H9 (cell line): ENCODE results near the gene ZFTA. TPM values are rescaled to one million over a fixed set of nuclear protein-coding genes. Genes with fewer than 3 reads are reported as not detected.

Experiments
- DNase-seq: peaks from one replicate; pipeline ENCODE4 v3.0.0-alpha.2; 2017
- H2AFZ ChIP-seq: one replicate; pipeline ENCODE4 v1.6.1; 2013; ENCODE audit warnings: mild to moderate bottlenecking, low read length, control low read depth, moderate library complexity
- H2AK5ac ChIP-seq: 2 replicates; pipeline ENCODE4 v1.6.1; 2013; ENCODE audit warnings: low read length, control low read depth, mixed read lengths; ENCODE audit not compliant: insufficient read length
- H2BK120ac ChIP-seq: one replicate; pipeline ENCODE4 v1.6.1; 2013; ENCODE audit warnings: low read depth, mild to moderate bottlenecking, low read length, control low read depth, inconsistent platforms; ENCODE audit not compliant: poor library complexity, severe bottlenecking
- H2BK12ac ChIP-seq: 2 replicates; pipeline ENCODE4 v1.6.1; 2013; ENCODE audit warnings: low read length, control low read depth, mixed read lengths, low read depth; ENCODE audit not compliant: insufficient read length
- H2BK15ac ChIP-seq: 2 replicates; pipeline ENCODE4 v1.6.1; 2013; ENCODE audit warnings: low read depth, low read length, control low read depth
- H2BK20ac ChIP-seq: one replicate; pipeline ENCODE4 v1.6.1; 2013; ENCODE audit warnings: low read depth, mild to moderate bottlenecking, low read length, control low read depth, inconsistent platforms; ENCODE audit not compliant: poor library complexity, severe bottlenecking
- H2BK5ac ChIP-seq: 2 replicates; pipeline ENCODE4 v1.6.1; 2013; ENCODE audit warnings: low read length, control low read depth, mixed read lengths; ENCODE audit not compliant: insufficient read length
- H3K14ac ChIP-seq: 2 replicates; pipeline ENCODE4 v1.6.1; 2013; ENCODE audit warnings: low read length, control low read depth; ENCODE audit not compliant: insufficient read depth
- H3K18ac ChIP-seq: 2 replicates; pipeline ENCODE4 v1.6.1; 2013; ENCODE audit warnings: low read depth, mild to moderate bottlenecking, mixed read lengths, low read length, control low read depth; ENCODE audit not compliant: insufficient read length
- H3K23ac ChIP-seq: 2 replicates; pipeline ENCODE4 v1.6.1; 2013; ENCODE audit warnings: low read length, control low read depth, mixed read lengths, low read depth; ENCODE audit not compliant: insufficient read length
- H3K23me2 ChIP-seq: 2 replicates; pipeline ENCODE4 v1.6.1; 2013; ENCODE audit warnings: low read depth, mild to moderate bottlenecking, mixed read lengths, low read length, control low read depth; ENCODE audit not compliant: insufficient read length, poor library complexity, severe bottlenecking
- H3K27ac ChIP-seq: 2 replicates; pipeline ENCODE4 v1.5.1; 2013; ENCODE audit warnings: low read length, control low read depth, mixed read lengths, low read depth; ENCODE audit not compliant: insufficient read length
- H3K27me3 ChIP-seq: 2 replicates; pipeline ENCODE4 v1.6.1; 2013; ENCODE audit warnings: low read length, control low read depth, inconsistent platforms; ENCODE audit not compliant: insufficient read depth
- H3K4ac ChIP-seq: 2 replicates; pipeline ENCODE4 v1.6.1; 2013; ENCODE audit warnings: low read depth, mild to moderate bottlenecking, control low read depth, inconsistent platforms, low read length, moderate library complexity
- H3K4me1 ChIP-seq: 2 replicates; pipeline ENCODE4 v1.6.1; 2013; ENCODE audit warnings: low read length, control low read depth, inconsistent platforms; ENCODE audit not compliant: insufficient read depth
- H3K4me2 ChIP-seq: 2 replicates; pipeline ENCODE4 v1.6.1; 2013; ENCODE audit warnings: low read length, control low read depth, mixed read lengths; ENCODE audit not compliant: insufficient read length, insufficient read depth
- H3K56ac ChIP-seq: 2 replicates; pipeline ENCODE4 v1.6.1; 2013; ENCODE audit warnings: low read depth, mild to moderate bottlenecking, mixed read lengths, low read length, control low read depth; ENCODE audit not compliant: insufficient read length
- H3K79me1 ChIP-seq: 2 replicates; pipeline ENCODE4 v1.6.1; 2013; ENCODE audit warnings: low read depth, mild to moderate bottlenecking, moderate library complexity, low read length, control low read depth, inconsistent platforms; ENCODE audit not compliant: insufficient read depth, poor library complexity, severe bottlenecking
- H3K79me2 ChIP-seq: 2 replicates; pipeline ENCODE4 v1.6.1; 2013; ENCODE audit warnings: low read length, control low read depth, inconsistent platforms; ENCODE audit not compliant: insufficient read depth
- H3K9ac ChIP-seq: 2 replicates; pipeline ENCODE4 v1.6.1; 2013; ENCODE audit warnings: low read length, control low read depth, mixed read lengths; ENCODE audit not compliant: insufficient read length; ENCODE audit errors: extremely low read depth
- H3K9me3 ChIP-seq: one replicate; pipeline ENCODE4 v1.6.1; 2013; ENCODE audit warnings: low read depth, low read length, inconsistent platforms; ENCODE audit not compliant: control insufficient read depth
- H3T11ph ChIP-seq: one replicate; pipeline ENCODE4 v1.6.1; 2013; ENCODE audit warnings: mild to moderate bottlenecking, low read length, control low read depth, inconsistent platforms
- H4K20me1 ChIP-seq: one replicate; pipeline ENCODE4 v1.6.1; 2013; ENCODE audit not compliant: control insufficient read depth, insufficient read length, insufficient read depth
- H4K5ac ChIP-seq: 2 replicates; pipeline ENCODE4 v1.6.1; 2013; ENCODE audit warnings: low read depth, mild to moderate bottlenecking, mixed read lengths, low read length, control low read depth; ENCODE audit not compliant: insufficient read length
- H4K8ac ChIP-seq: replicated peaks from 2 replicates; pipeline ENCODE4 v1.6.1; 2013; ENCODE audit warnings: low read length, control low read depth, mixed read lengths, low read depth; ENCODE audit not compliant: insufficient read length
- H4K91ac ChIP-seq: 2 replicates; pipeline ENCODE4 v1.6.1; 2013; ENCODE audit warnings: low read depth, mild to moderate bottlenecking, moderate library complexity, mixed read lengths, low read length, control low read depth; ENCODE audit not compliant: insufficient read length
- H3K27ac Mint-ChIP-seq, 3 experiments: 2 replicates in 2 of 3; 3 replicates in 1 of 3; pipeline ENCODE4 v1.8.0; 2020 to 2021; ENCODE audit warnings: mixed read lengths in 3 of 3, mild to moderate bottlenecking in 1 of 3, moderate library complexity in 1 of 3
- H3K27me3 Mint-ChIP-seq: 2 replicates; pipeline ENCODE4 v1.8.0; 2021; ENCODE audit warnings: low read depth, mild to moderate bottlenecking, moderate library complexity, mixed read lengths
- H3K36me3 Mint-ChIP-seq, 3 experiments: 2 replicates in 2 of 3; 3 replicates in 1 of 3; pipeline ENCODE4 v1.8.0; 2020 to 2021; ENCODE audit warnings: low read depth in 3 of 3, mixed read lengths in 3 of 3; ENCODE audit not compliant: insufficient read depth in 1 of 3
- H3K4me1 Mint-ChIP-seq, 2 experiments: 2 replicates each; pipeline ENCODE4 v1.8.0; 2020; ENCODE audit warnings: mixed read lengths in 2 of 2
- H3K4me3 Mint-ChIP-seq, 2 experiments: 2 replicates in 1 of 2; 3 replicates in 1 of 2; pipeline ENCODE4 v1.8.0; 2020 to 2021; ENCODE audit warnings: mild to moderate bottlenecking in 2 of 2, mixed read lengths in 2 of 2, moderate library complexity in 1 of 2
- H3K9me3 Mint-ChIP-seq, 2 experiments: 2 replicates in 1 of 2; 3 replicates in 1 of 2; pipeline ENCODE4 v1.8.0; 2020; ENCODE audit warnings: mild to moderate bottlenecking in 2 of 2, mixed read lengths in 2 of 2, moderate library complexity in 1 of 2
- WGBS: extraction: QIAGEN DNeasy Blood & Tissue Kit; methylation state at CpG from one replicate; pipeline ENCODE4 v1.1.7; 2013; ENCODE audit warnings: missing lambda C conversion rate, low lambda C conversion rate, mixed read lengths; ENCODE audit not compliant: insufficient read length; ENCODE audit errors: extremely low coverage; 5-methylcytosine and 5-hydroxymethylcytosine counted together
- total RNA-seq: library from RNA; stranded (reverse); gene quantifications from 2 replicates; pipeline ENCODE4 v1.2.1, GENCODE V29; 2021
- TF ChIP-seq, protein P1 (sequence below): fragments of 200-600 bp; sonication (generic); conservative IDR thresholded peaks from 3 replicates; pipeline ENCODE4 v1.8.0; 2021; ENCODE audit warnings: antibody characterized with exemption, mild to moderate bottlenecking

Gene ZFTA
- total RNA-seq, 1 experiment from 2014 or later = 48.2 TPM

DNA sequence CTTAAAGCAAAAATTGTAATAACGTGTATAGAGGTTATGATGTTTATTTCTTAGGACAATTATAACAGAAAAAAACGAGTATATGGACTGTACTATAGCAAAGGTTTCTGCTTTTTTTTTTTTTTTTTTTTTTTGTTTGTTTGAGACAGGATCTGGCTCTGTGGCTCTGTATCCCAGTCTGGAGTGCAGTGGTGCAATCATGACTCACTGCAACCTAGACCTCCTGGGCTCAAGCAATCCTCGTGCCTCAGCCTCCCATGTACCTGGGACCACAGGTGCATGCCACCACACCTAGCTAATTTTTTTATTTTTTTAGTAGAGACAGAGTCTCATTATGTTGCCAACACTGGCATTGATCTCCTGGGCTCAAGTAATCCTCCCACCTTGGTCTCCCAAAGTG lies 39.2 kb downstream of the ZFTA start:
- WGBS = 100% methylated on average over 2 of the region's 3 CpGs
- Histone ChIP-seq H3K14ac (no peak overlapping the region), H3K4me2 (no peak overlapping the region), H4K8ac (no peak overlapping the region), H3K9ac (no peak overlapping the region), H2BK12ac (no peak overlapping the region), H2AFZ (no peak overlapping the region), H2BK120ac (no peak overlapping the region), H3K4me1 (no peaks in the 10 kb centered on the region), H3K79me2 (peaks cover 1% of the 10 kb centered on the region; the same call in 1 of the 2 replicates), H3K56ac (no peak overlapping the region), H2BK5ac (no peak overlapping the region), H3K27me3 (no peaks in the 10 kb centered on the region), H3K79me1 (no peaks in the 10 kb centered on the region), H2AK5ac (no peak overlapping the region), H3K27ac (no peak overlapping the region), H3K9me3 (no peaks in the 10 kb centered on the region), H4K5ac (no peak overlapping the region), H4K91ac (no peak overlapping the region), H3T11ph (no peak overlapping the region), H4K20me1 (no peaks in the 10 kb centered on the region), H3K18ac (no peak overlapping the region), H3K23ac (no peak overlapping the region), H2BK15ac (no peak overlapping the region), H3K23me2 (no peaks in the 10 kb centered on the region), H3K4ac (no peak overlapping the region), H2BK20ac (no peak overlapping the region)
- H3K4me3 Mint-ChIP-seq = no peak overlapping the region
- TF ChIP-seq, protein P1, sequence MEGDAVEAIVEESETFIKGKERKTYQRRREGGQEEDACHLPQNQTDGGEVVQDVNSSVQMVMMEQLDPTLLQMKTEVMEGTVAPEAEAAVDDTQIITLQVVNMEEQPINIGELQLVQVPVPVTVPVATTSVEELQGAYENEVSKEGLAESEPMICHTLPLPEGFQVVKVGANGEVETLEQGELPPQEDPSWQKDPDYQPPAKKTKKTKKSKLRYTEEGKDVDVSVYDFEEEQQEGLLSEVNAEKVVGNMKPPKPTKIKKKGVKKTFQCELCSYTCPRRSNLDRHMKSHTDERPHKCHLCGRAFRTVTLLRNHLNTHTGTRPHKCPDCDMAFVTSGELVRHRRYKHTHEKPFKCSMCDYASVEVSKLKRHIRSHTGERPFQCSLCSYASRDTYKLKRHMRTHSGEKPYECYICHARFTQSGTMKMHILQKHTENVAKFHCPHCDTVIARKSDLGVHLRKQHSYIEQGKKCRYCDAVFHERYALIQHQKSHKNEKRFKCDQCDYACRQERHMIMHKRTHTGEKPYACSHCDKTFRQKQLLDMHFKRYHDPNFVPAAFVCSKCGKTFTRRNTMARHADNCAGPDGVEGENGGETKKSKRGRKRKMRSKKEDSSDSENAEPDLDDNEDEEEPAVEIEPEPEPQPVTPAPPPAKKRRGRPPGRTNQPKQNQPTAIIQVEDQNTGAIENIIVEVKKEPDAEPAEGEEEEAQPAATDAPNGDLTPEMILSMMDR = no peak
- H3K36me3 Mint-ChIP-seq = peaks cover 0 to 4% (median 0%) of the 10 kb centered on the region in 3 experiments; a peak in 3 of 7 replicates
- no peak for DNase-seq
- H3K27me3 Mint-ChIP-seq = no peaks in the 10 kb centered on the region
- H3K4me1 Mint-ChIP-seq = peaks cover 2 to 5% of the 10 kb centered on the region in 2 experiments; a peak in 3 of 4 replicates
- no peaks in the 10 kb centered on the region; a peak in 1 of 5 replicates for H3K9me3 Mint-ChIP-seq
- no peak overlapping the region for H3K27ac Mint-ChIP-seq
